IPS-18a (cell line): ENCODE results near the gene SHROOM4.

Source experiments
- H3K27ac ChIP-seq: one replicate; pipeline ENCODE4 v1.5.1; 2013; ENCODE audit warnings: low read length
- H3K27me3 ChIP-seq: one replicate; pipeline ENCODE4 v1.6.1; 2013; ENCODE audit warnings: mild to moderate bottlenecking, low read length; ENCODE audit not compliant: control insufficient read depth, insufficient read depth
- H3K36me3 ChIP-seq: one replicate; pipeline ENCODE4 v1.6.1; 2013; ENCODE audit warnings: low read depth, low read length; ENCODE audit not compliant: control insufficient read depth
- H3K4me1 ChIP-seq: one replicate; pipeline ENCODE4 v1.6.1; 2013; ENCODE audit warnings: low read depth, low read length; ENCODE audit not compliant: control insufficient read depth
- H3K4me3 ChIP-seq: one replicate; pipeline ENCODE4 v1.5.1; 2013; ENCODE audit warnings: low read length
- H3K9ac ChIP-seq: one replicate; pipeline ENCODE4 v1.6.1; 2013; ENCODE audit warnings: mild to moderate bottlenecking, low read length, moderate library complexity
- H3K9me3 ChIP-seq: one replicate; pipeline ENCODE4 v1.6.1; 2013; ENCODE audit warnings: low read depth, low read length; ENCODE audit not compliant: control insufficient read depth

SHROOM4 gene

GRCh38 chrX:50825825-50826224 lies 11.8 kb upstream of the SHROOM4 start:
- no peak overlapping the region for H3K4me3 ChIP-seq
- no peak overlapping the region for H3K9ac ChIP-seq
- H3K36me3 ChIP-seq, result no peaks in the 10 kb centered on the region
- H3K27ac ChIP-seq, result no peak overlapping the region
- no peaks in the 10 kb centered on the region for H3K27me3 ChIP-seq
- peaks cover 14% of the 10 kb centered on the region for H3K9me3 ChIP-seq
- H3K4me1 ChIP-seq, result no peaks in the 10 kb centered on the region

- no peaks in the 10 kb centered on the region for H3K36me3 ChIP-seq
- no peak overlapping the region for H3K4me3 ChIP-seq
- H3K4me1 ChIP-seq, result no peaks in the 10 kb centered on the region
- H3K9ac ChIP-seq, result no peak overlapping the region
- H3K9me3 ChIP-seq, result peaks cover 13% of the 10 kb centered on the region
- no peak overlapping the region for H3K27ac ChIP-seq
- no peaks in the 10 kb centered on the region for H3K27me3 ChIP-seq
Observed at GRCh38 chrX:50818986-50819385, 5.0 kb upstream of the SHROOM4 start.

- Histone ChIP-seq H3K27me3 (no peaks in the 10 kb centered on the region), H3K4me1 (no peaks in the 10 kb centered on the region), H3K4me3 (peak overlapping the region; percentile 62), H3K27ac (no peak overlapping the region), H3K36me3 (no peaks in the 10 kb centered on the region), H3K9me3 (peaks cover 13% of the 10 kb centered on the region), H3K9ac (no peak overlapping the region)
Observed at GRCh38 chrX:50815120-50815519, 1.1 kb upstream of the SHROOM4 start.

GRCh38 chrX:50814701-50815100 lies 707 bp upstream of the SHROOM4 start:
- H3K27me3 ChIP-seq, result no peaks in the 10 kb centered on the region
- no peak overlapping the region for H3K27ac ChIP-seq
- H3K9ac ChIP-seq, result peak overlapping the region; percentile 35
- peaks cover 12% of the 10 kb centered on the region for H3K9me3 ChIP-seq
- peak overlapping the region; percentile 62 for H3K4me3 ChIP-seq
- no peaks in the 10 kb centered on the region for H3K36me3 ChIP-seq
- no peaks in the 10 kb centered on the region for H3K4me1 ChIP-seq

GRCh38 chrX:50812995-50813842 lies 775 bp downstream of the SHROOM4 start:
- peak overlapping the region; percentile 62 for H3K4me3 ChIP-seq
- H3K9ac ChIP-seq, result peak overlapping the region; percentile 24
- no peaks in the 10 kb centered on the region for H3K36me3 ChIP-seq
- H3K27ac ChIP-seq, result no peak overlapping the region
- no peaks in the 10 kb centered on the region for H3K4me1 ChIP-seq
- no peaks in the 10 kb centered on the region for H3K27me3 ChIP-seq
- peaks cover 9% of the 10 kb centered on the region for H3K9me3 ChIP-seq

GRCh38 chrX:50805276-50805675 lies 8.7 kb downstream of the SHROOM4 start:
- Histone ChIP-seq H3K4me1 (no peaks in the 10 kb centered on the region), H3K27me3 (no peaks in the 10 kb centered on the region), H3K9me3 (peaks cover 8% of the 10 kb centered on the region), H3K4me3 (no peak overlapping the region), H3K9ac (no peak overlapping the region), H3K36me3 (no peaks in the 10 kb centered on the region), H3K27ac (no peak overlapping the region)

- Histone ChIP-seq H3K4me1 (no peaks in the 10 kb centered on the region), H3K27me3 (no peaks in the 10 kb centered on the region), H3K36me3 (no peaks in the 10 kb centered on the region), H3K4me3 (no peak overlapping the region), H3K9ac (no peak overlapping the region), H3K9me3 (peaks cover 8% of the 10 kb centered on the region), H3K27ac (no peak overlapping the region)
Observed at GRCh38 chrX:50801135-50801534, 12.9 kb downstream of the SHROOM4 start.

GRCh38 chrX:50799531-50799961 lies 14.4 kb downstream of the SHROOM4 start:
- no peaks in the 10 kb centered on the region for H3K27me3 ChIP-seq
- H3K9me3 ChIP-seq, result peaks cover 6% of the 10 kb centered on the region
- H3K36me3 ChIP-seq, result no peaks in the 10 kb centered on the region
- H3K4me3 ChIP-seq, result no peak overlapping the region
- H3K27ac ChIP-seq, result no peak overlapping the region
- no peak overlapping the region for H3K9ac ChIP-seq
- H3K4me1 ChIP-seq, result no peaks in the 10 kb centered on the region

- no peak overlapping the region for H3K9ac ChIP-seq
- H3K9me3 ChIP-seq, result peaks cover 6% of the 10 kb centered on the region
- H3K4me3 ChIP-seq, result no peak overlapping the region
- H3K4me1 ChIP-seq, result no peaks in the 10 kb centered on the region
- no peaks in the 10 kb centered on the region for H3K27me3 ChIP-seq
- H3K36me3 ChIP-seq, result no peaks in the 10 kb centered on the region
- H3K27ac ChIP-seq, result no peak overlapping the region
Observed at GRCh38 chrX:50798783-50799182, 15.2 kb downstream of the SHROOM4 start.

- H3K27ac ChIP-seq, result no peak overlapping the region
- no peaks in the 10 kb centered on the region for H3K27me3 ChIP-seq
- H3K4me1 ChIP-seq, result no peaks in the 10 kb centered on the region
- H3K36me3 ChIP-seq, result no peaks in the 10 kb centered on the region
- no peak overlapping the region for H3K4me3 ChIP-seq
- peaks cover 18% of the 10 kb centered on the region for H3K9me3 ChIP-seq
- no peak overlapping the region for H3K9ac ChIP-seq
Observed at GRCh38 chrX:50787099-50787498, 26.9 kb downstream of the SHROOM4 start.

GRCh38 chrX:50780144-50780543 lies 33.9 kb downstream of the SHROOM4 start:
- Histone ChIP-seq H3K36me3 (no peaks in the 10 kb centered on the region), H3K4me1 (no peaks in the 10 kb centered on the region), H3K4me3 (no peak overlapping the region), H3K9ac (no peak overlapping the region), H3K27ac (no peak overlapping the region), H3K9me3 (peaks cover 8% of the 10 kb centered on the region), H3K27me3 (no peaks in the 10 kb centered on the region)

GRCh38 chrX:50779694-50780093 lies 34.3 kb downstream of the SHROOM4 start:
- Histone ChIP-seq H3K9ac (no peak overlapping the region), H3K27ac (no peak overlapping the region), H3K4me3 (no peak overlapping the region), H3K4me1 (no peaks in the 10 kb centered on the region), H3K9me3 (peaks cover 7% of the 10 kb centered on the region), H3K27me3 (no peaks in the 10 kb centered on the region), H3K36me3 (no peaks in the 10 kb centered on the region)
